Activated CD8-positive, alpha-beta T cell treated with anti-CD3 and anti-CD28 coated beads for 36 hours (primary cell): Measurements from ENCODE around the gene OR2H1. TPM values are rescaled to one million over a fixed set of nuclear protein-coding genes. Genes with fewer than 3 reads are reported as not detected.

Experiments
- ATAC-seq: fragments of 200-7000 bp; cut with Tn5 transposase; one replicate; pipeline ENCODE4 v1.10.0; 2021; ENCODE audit warnings: mild to moderate bottlenecking, moderate library complexity
- CTCF ChIA-PET: fragments of 350-600 bp; sonication (Branson Sonifier 250); formaldehyde crosslinking; loops from one replicate; lab custom pipeline; 2021; ENCODE audit warnings: antibody characterized with exemption; lab: Charles Lee
- POLR2A ChIA-PET: fragments of 350-600 bp; sonication (Branson Sonifier 250); formaldehyde crosslinking; loops from one replicate; lab custom pipeline; 2021; ENCODE audit warnings: antibody characterized with exemption; lab: Charles Lee
- DNase-seq: peaks from one replicate; pipeline ENCODE4 v3.0.0-alpha.2; 2020
- H3K27ac Mint-ChIP-seq: one replicate; pipeline ENCODE4 v1.8.0; 2021; ENCODE audit warnings: mild to moderate bottlenecking, mixed read lengths
- H3K27me3 Mint-ChIP-seq: one replicate; pipeline ENCODE4 v1.8.0; 2021; ENCODE audit warnings: mixed read lengths
- H3K36me3 Mint-ChIP-seq: one replicate; pipeline ENCODE4 v1.8.0; 2021; ENCODE audit warnings: low read depth, mixed read lengths
- H3K4me1 Mint-ChIP-seq: one replicate; pipeline ENCODE4 v1.8.0; 2021; ENCODE audit warnings: low read depth, mixed read lengths
- H3K4me3 Mint-ChIP-seq: one replicate; pipeline ENCODE4 v1.8.0; 2021; ENCODE audit warnings: mild to moderate bottlenecking, moderate library complexity, mixed read lengths
- H3K9me3 Mint-ChIP-seq: one replicate; pipeline ENCODE4 v1.8.0; 2021; ENCODE audit warnings: mixed read lengths
- intact Hi-C: fragments of 100-400 bp; cut with micrococcal nuclease; formaldehyde crosslinking; loops from one replicate; pipeline ENCODE4 v1.10.0; 2022
- total RNA-seq, 2 experiments: library from RNA; stranded (reverse); gene quantifications; one replicate each; pipeline ENCODE4 v1.2.3, GENCODE V29; 2021
- TF ChIP-seq, protein P1 (sequence below): fragments of 200-600 bp; IDR thresholded peaks from one replicate; pipeline ENCODE4 v1.8.0; 2022; ENCODE audit warnings: antibody characterized with exemption, mild to moderate bottlenecking

The OR2H1 gene
- total RNA-seq, 2 experiments from 2014 or later, result not detected

GRCh38 chr6:29502597-29502996 is 45.6 kb downstream of the OR2H1 start:
- ChIA-PET POLR2A (no interaction called here), CTCF (no interaction called here)
- intact Hi-C loops, result no loop called here
- H3K4me1 Mint-ChIP-seq, result no peaks in the 10 kb centered on the region
- H3K4me3 Mint-ChIP-seq, result no peak overlapping the region
- no peaks in the 10 kb centered on the region for H3K36me3 Mint-ChIP-seq
- no peak overlapping the region for H3K27ac Mint-ChIP-seq
- TF ChIP-seq, protein P1, sequence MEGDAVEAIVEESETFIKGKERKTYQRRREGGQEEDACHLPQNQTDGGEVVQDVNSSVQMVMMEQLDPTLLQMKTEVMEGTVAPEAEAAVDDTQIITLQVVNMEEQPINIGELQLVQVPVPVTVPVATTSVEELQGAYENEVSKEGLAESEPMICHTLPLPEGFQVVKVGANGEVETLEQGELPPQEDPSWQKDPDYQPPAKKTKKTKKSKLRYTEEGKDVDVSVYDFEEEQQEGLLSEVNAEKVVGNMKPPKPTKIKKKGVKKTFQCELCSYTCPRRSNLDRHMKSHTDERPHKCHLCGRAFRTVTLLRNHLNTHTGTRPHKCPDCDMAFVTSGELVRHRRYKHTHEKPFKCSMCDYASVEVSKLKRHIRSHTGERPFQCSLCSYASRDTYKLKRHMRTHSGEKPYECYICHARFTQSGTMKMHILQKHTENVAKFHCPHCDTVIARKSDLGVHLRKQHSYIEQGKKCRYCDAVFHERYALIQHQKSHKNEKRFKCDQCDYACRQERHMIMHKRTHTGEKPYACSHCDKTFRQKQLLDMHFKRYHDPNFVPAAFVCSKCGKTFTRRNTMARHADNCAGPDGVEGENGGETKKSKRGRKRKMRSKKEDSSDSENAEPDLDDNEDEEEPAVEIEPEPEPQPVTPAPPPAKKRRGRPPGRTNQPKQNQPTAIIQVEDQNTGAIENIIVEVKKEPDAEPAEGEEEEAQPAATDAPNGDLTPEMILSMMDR, result no peak
- ATAC-seq, result no peak
- no peak for DNase-seq
- H3K27me3 Mint-ChIP-seq, result peaks cover 7% of the 10 kb centered on the region
- no peaks in the 10 kb centered on the region for H3K9me3 Mint-ChIP-seq

DNA sequence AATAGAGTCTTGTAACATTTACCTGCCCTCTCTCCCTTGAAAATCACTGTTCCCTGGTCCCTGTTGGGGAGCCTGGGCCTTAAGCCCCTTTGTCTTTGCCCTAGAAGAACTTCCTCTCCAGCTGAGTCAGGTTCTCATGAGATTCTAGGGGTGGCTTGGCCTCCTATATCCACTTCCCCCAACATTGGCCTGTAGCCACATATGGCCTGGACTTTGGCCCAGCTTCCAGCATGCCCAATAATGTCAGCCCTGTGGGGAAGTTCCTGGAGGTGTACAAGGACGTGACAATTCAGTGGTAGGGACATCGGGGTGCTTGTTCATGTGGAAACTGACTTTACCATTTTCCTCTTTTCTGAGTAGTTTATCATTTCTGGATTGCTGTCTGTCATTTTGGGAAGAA is 48.0 kb downstream of the OR2H1 start:
- TF ChIP-seq, protein P1, result no peak
- Mint-ChIP-seq H3K4me1 (no peaks in the 10 kb centered on the region), H3K9me3 (no peaks in the 10 kb centered on the region), H3K27ac (no peak overlapping the region), H3K4me3 (no peak overlapping the region), H3K27me3 (no peaks in the 10 kb centered on the region), H3K36me3 (no peaks in the 10 kb centered on the region)
- ChIA-PET POLR2A (no interaction called here), CTCF (interaction anchor here (1.0 kb wide), 1 partner anchor 84 kb away, joined by 3 read pairs; no protein-coding TSS in a partner anchor)
- DNase-seq (no peak), ATAC-seq (no peak)
- intact Hi-C loops, result no loop called here

DNA sequence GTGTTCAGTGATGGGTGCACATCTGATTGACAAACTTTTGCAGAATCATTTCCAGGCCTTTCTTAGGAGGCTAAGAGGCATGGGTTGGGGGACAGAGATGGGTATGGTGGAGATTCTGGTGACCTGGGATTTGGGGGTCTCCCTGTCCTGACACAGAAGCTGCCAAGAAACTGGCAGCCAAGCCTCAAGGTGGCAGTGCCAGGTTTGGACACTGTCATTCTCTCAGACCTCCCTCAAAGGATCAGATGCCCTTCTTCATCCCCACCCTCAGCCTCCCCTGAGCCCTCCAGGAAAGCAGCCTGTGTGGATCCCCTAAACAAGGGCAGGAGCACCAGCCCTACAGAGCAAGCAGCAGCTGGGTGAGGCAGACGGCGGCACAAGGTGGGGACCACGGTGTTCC is 48.9 kb downstream of the OR2H1 start:
- TF ChIP-seq, protein P1, result no peak
- H3K4me3 Mint-ChIP-seq, result no peak overlapping the region
- H3K27ac Mint-ChIP-seq, result no peak overlapping the region
- H3K36me3 Mint-ChIP-seq, result no peaks in the 10 kb centered on the region
- H3K27me3 Mint-ChIP-seq, result peaks cover 5% of the 10 kb centered on the region
- no peak for ATAC-seq
- no peaks in the 10 kb centered on the region for H3K9me3 Mint-ChIP-seq
- ChIA-PET CTCF (no interaction called here), POLR2A (no interaction called here)
- DNase-seq, result no peak
- intact Hi-C loops, result no loop called here
- H3K4me1 Mint-ChIP-seq, result no peaks in the 10 kb centered on the region

DNA sequence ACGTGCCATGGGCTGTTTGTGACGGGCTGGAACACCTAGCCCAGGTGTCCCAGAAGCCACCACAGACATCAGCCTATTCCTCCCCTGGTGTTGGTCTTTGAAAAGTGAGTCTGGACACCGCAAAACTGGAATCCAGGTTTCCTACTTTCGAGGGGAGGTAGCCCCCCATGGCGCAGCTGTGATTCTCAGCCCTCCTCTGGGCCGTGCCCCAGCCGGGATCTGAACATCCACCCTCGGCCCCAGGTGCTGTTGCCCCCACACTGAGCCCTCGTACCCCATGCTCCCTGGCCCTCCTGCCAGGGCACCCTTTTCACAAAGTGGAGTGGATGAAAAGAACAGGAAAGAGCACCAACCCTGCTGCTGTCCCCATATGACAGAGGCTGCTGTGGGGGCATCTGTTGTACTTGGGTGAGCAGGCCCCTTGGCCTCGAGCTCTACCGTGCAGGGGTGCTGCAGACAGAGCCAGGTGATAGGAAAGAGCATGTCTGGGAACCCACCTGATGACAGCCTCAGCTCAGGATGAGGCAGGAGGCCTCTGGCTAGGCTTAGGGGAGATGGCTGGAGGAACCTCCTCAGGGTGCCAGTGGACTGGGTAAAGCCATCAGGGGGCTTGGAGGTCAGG is 49.6 kb downstream of the OR2H1 start:
- ATAC-seq (no peak), DNase-seq (no peak)
- intact Hi-C loops, result no loop called here
- CTCF ChIA-PET, result no interaction called here
- TF ChIP-seq, protein P1, result no peak
- Mint-ChIP-seq H3K36me3 (no peaks in the 10 kb centered on the region), H3K9me3 (no peaks in the 10 kb centered on the region), H3K27me3 (peaks cover 7% of the 10 kb centered on the region), H3K4me1 (no peaks in the 10 kb centered on the region), H3K4me3 (no peak overlapping the region), H3K27ac (no peak overlapping the region)
- POLR2A ChIA-PET, result no interaction called here

DNA sequence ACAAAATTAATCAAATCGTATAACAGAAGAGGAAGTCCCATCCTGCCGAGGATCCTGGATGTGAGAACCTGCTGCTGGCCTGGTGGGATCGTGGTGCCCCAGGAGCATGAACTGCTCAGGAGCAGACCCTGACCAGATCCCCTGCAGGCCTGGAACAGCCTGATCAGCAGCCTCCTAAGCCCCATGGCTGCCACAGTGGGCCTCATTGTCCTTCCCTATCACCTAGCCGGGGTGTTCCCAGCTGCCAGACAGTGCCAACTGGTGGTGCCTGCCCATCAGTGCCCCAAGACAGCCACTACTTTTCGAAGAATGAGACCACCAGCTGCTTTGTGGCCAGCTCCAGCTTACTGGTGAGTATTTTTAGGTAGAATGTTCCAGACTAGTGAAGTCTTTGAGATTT is 50.4 kb downstream of the OR2H1 start:
- DNase-seq (no peak), ATAC-seq (no peak)
- Mint-ChIP-seq H3K4me1 (no peaks in the 10 kb centered on the region), H3K36me3 (no peaks in the 10 kb centered on the region), H3K4me3 (no peak overlapping the region), H3K27ac (no peak overlapping the region), H3K9me3 (no peaks in the 10 kb centered on the region), H3K27me3 (peaks cover 8% of the 10 kb centered on the region)
- ChIA-PET POLR2A (no interaction called here), CTCF (no interaction called here)
- intact Hi-C loops, result no loop called here
- TF ChIP-seq, protein P1, result no peak
